ENCODE data around the gene ADRB1. TPM values are rescaled to one million over a fixed set of nuclear protein-coding genes. Genes with fewer than 3 reads are reported as not detected.

ADRB1 gene
- total and polyA plus RNA-seq, 2 of the 4 experiments (the other 2 are of a cell fraction), result not detected

DNA sequence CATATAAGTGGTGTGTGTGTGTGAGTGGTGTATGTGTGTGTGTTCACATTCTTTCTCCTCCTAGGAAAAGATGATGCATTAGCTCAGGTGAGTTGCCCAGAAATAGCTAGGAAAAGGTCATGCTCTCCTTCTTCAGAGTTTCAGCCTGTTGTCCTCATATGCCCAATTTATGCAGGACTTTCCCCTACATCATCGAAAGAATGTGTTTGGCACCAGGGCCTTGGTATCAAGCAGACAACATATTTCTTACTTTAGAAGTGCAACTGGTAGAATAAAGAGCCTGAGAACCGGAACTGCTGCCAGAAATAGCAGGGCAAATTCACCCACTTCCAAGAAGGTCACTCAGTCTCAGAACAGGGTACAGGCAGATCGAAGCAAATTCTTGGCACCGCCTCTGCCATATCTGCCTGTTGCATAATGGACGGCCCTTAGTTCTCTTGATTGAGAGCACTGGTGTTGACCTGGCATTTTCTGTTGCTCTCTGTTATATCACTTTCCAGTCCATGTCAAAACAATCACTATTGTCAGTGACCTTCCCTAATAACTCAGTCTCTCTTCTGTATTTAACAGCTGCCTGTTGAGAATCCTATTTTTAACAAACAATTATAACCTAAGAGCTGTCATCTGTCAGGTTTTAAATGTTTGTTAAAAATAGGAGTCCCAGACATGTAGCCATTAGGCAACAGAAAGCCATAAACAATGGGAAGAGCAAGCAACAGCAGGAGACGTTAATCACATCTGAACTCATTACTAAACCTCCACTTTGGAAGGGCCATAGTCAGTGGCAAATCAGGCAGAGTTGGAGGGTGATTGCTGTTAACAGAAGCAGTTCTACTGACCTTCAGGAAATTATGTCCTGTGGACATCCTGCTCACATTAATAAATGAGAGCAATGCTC is 20.7 kb downstream of the ADRB1 start (continued):
- TF ChIP-seq FOS (IDR thresholded peaks at IDR 0.05; ENCODE audit: low read depth, low read length), result no peak

DNA sequence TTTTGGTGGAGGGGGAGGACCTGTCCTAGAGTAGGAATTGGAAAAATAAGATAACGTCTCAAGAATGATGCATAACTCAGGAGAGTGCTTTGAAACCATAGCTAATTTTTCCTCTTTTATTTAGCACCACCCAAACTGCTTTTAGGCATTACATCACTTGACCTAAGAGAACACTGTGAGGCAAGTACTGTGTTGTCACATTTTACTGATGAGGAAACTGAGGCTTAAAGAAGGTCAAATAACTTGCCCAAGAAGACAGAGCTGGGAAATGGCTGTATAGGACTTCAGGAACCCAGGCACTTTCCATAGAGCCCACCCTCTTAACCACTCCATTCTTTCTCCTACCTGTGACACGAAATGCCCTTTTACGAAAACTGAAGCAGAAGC is 21.4 kb downstream of the ADRB1 start:
- H2AFZ ChIP-seq (replicated peaks; ENCODE audit: low read length, poor library complexity), result no peak overlapping the region
- H3K18ac ChIP-seq (ENCODE audit: low read depth, low read length), result no peak overlapping the region
- no peaks in the 10 kb centered on the region for H4K20me1 ChIP-seq (ENCODE audit: insufficient read depth, low read length)
- dilution Hi-C loops (cut with HindIII; ENCODE audit: low sequenced_read_pairs, unreplicated experiment), result no loop called here
- no peak overlapping the region for H4K8ac ChIP-seq (ENCODE audit: low read depth in 2 of 2, low read length in 2 of 2)
- no peak overlapping the region for H2AK5ac ChIP-seq (ENCODE audit: low read depth, low read length)
- H3K27me3 ChIP-seq (ENCODE audit: control insufficient read depth, insufficient read depth, low read length), result peaks cover 14% of the 10 kb centered on the region
- H2BK5ac ChIP-seq (ENCODE audit: low read depth, low read length, poor library complexity, severe bottlenecking), result no peak overlapping the region
- no peak overlapping the region for H3K27ac ChIP-seq (ENCODE audit: insufficient read depth, low read length)
- ATAC-seq (ENCODE audit: low read depth) (no peak), DNase-seq (no peak)
- in situ Hi-C loops (cut with MboI; ENCODE audit: low sequenced_read_pairs), result no loop called here
- no peak overlapping the region for H3K14ac ChIP-seq (replicated peaks; ENCODE audit: low read depth, low read length)
- H4K91ac ChIP-seq (ENCODE audit: insufficient read depth, low read depth, low read length), result no peak overlapping the region
- no peak overlapping the region for H4K5ac ChIP-seq (ENCODE audit: low read depth, low read length)
- H2BK120ac ChIP-seq (ENCODE audit: low read depth, low read length), result no peak overlapping the region
- no peak overlapping the region for H3K4me2 ChIP-seq (ENCODE audit: low read depth, low read length)
- no peaks in the 10 kb centered on the region for H3K9me1 ChIP-seq (ENCODE audit: insufficient read depth, low read length)
- no peaks in the 10 kb centered on the region for H3K79me1 ChIP-seq (ENCODE audit: low read depth in 1 of 2, low read length in 2 of 2)
- H3K56ac ChIP-seq (ENCODE audit: extremely low read depth, insufficient read depth, low read length), result no peak overlapping the region
- H2BK15ac ChIP-seq (ENCODE audit: low read depth, low read length), result no peak overlapping the region
- intact Hi-C loops (cut with micrococcal nuclease), result no loop called here
- ChIA-PET POLR2A (ENCODE audit: unreplicated experiment) (no interaction called here), CTCF (no interaction called here)
- no peak overlapping the region for H3K9ac ChIP-seq (ENCODE audit: low read depth, low read length)
- no peaks in the 10 kb centered on the region for H3K36me3 ChIP-seq (ENCODE audit: control insufficient read depth, insufficient read depth, low read length)
- H3K23ac ChIP-seq (ENCODE audit: low read depth, low read length), result no peak overlapping the region
- H3K4me3 ChIP-seq (ENCODE audit: insufficient read depth, low read depth, low read length), result no peak overlapping the region
- no peaks in the 10 kb centered on the region for H3K9me3 ChIP-seq (ENCODE audit: control insufficient read depth, insufficient read depth, low read length)
- WGBS, 2 experiments (ENCODE audit: extremely low coverage in 2 of 2, insufficient read length in 1 of 2), result no CpG with 5 or more reads among the region's 3 CpGs
- no peak overlapping the region for H2BK20ac ChIP-seq (ENCODE audit: low read depth, low read length)
- no peak overlapping the region for H2AK9ac ChIP-seq (replicated peaks; ENCODE audit: low read depth, low read length, poor library complexity)
- no peak overlapping the region for H3K4ac ChIP-seq (ENCODE audit: low read depth, low read length)
- H3K4me1 ChIP-seq (ENCODE audit: control insufficient read depth, insufficient read depth, low read length), result no peaks in the 10 kb centered on the region
- no TSS peak for BruUV-seq (replicated peaks)
- TF ChIP-seq CEBPB (IDR thresholded peaks at IDR 0.05; ENCODE audit: low read depth, low read length), result no peak
- TF ChIP-seq NFE2L2 (IDR thresholded peaks at IDR 0.05; ENCODE audit: low read depth, low read length), result no peak
- no peak for TF ChIP-seq SMC3 (IDR thresholded peaks at IDR 0.05; ENCODE audit: low read depth, low read length)
- TF ChIP-seq CHD1 (IDR thresholded peaks at IDR 0.05; ENCODE audit: low read depth, low read length), result no peak
- TF ChIP-seq, protein P1, sequence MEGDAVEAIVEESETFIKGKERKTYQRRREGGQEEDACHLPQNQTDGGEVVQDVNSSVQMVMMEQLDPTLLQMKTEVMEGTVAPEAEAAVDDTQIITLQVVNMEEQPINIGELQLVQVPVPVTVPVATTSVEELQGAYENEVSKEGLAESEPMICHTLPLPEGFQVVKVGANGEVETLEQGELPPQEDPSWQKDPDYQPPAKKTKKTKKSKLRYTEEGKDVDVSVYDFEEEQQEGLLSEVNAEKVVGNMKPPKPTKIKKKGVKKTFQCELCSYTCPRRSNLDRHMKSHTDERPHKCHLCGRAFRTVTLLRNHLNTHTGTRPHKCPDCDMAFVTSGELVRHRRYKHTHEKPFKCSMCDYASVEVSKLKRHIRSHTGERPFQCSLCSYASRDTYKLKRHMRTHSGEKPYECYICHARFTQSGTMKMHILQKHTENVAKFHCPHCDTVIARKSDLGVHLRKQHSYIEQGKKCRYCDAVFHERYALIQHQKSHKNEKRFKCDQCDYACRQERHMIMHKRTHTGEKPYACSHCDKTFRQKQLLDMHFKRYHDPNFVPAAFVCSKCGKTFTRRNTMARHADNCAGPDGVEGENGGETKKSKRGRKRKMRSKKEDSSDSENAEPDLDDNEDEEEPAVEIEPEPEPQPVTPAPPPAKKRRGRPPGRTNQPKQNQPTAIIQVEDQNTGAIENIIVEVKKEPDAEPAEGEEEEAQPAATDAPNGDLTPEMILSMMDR (conservative IDR thresholded peaks at IDR 0.05; ENCODE audit: low read depth, low read length), result no peak
- TF ChIP-seq RAD21 (IDR thresholded peaks at IDR 0.05; ENCODE audit: low read length), result no peak
- TF ChIP-seq POLR2A (IDR thresholded peaks at IDR 0.05; ENCODE audit: low read depth, low read length), result no peak
- TF ChIP-seq, protein P2, sequence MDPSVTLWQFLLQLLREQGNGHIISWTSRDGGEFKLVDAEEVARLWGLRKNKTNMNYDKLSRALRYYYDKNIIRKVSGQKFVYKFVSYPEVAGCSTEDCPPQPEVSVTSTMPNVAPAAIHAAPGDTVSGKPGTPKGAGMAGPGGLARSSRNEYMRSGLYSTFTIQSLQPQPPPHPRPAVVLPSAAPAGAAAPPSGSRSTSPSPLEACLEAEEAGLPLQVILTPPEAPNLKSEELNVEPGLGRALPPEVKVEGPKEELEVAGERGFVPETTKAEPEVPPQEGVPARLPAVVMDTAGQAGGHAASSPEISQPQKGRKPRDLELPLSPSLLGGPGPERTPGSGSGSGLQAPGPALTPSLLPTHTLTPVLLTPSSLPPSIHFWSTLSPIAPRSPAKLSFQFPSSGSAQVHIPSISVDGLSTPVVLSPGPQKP (IDR thresholded peaks at IDR 0.05; ENCODE audit: borderline replicate concordance, low read depth, low read length), result no peak
- no peak for TF ChIP-seq FOS (IDR thresholded peaks at IDR 0.05; ENCODE audit: low read depth, low read length)
- no peak for TF ChIP-seq BHLHE40 (IDR thresholded peaks at IDR 0.05; ENCODE audit: low read depth, low read length)
- no peak for TF ChIP-seq RCOR1 (IDR thresholded peaks at IDR 0.05; ENCODE audit: insufficient replicate concordance, low read length)
- no peak for TF ChIP-seq MAZ (IDR thresholded peaks at IDR 0.05; ENCODE audit: borderline replicate concordance, low read depth, low read length)
- no peak for TF ChIP-seq MAFK (IDR thresholded peaks at IDR 0.05; ENCODE audit: low read depth, low read length)
- no peak for TF ChIP-seq MXI1 (IDR thresholded peaks at IDR 0.05; ENCODE audit: borderline replicate concordance, low read depth, low read length)
